ENCODE results near the gene RXYLT1.

The RXYLT1 gene

DNA sequence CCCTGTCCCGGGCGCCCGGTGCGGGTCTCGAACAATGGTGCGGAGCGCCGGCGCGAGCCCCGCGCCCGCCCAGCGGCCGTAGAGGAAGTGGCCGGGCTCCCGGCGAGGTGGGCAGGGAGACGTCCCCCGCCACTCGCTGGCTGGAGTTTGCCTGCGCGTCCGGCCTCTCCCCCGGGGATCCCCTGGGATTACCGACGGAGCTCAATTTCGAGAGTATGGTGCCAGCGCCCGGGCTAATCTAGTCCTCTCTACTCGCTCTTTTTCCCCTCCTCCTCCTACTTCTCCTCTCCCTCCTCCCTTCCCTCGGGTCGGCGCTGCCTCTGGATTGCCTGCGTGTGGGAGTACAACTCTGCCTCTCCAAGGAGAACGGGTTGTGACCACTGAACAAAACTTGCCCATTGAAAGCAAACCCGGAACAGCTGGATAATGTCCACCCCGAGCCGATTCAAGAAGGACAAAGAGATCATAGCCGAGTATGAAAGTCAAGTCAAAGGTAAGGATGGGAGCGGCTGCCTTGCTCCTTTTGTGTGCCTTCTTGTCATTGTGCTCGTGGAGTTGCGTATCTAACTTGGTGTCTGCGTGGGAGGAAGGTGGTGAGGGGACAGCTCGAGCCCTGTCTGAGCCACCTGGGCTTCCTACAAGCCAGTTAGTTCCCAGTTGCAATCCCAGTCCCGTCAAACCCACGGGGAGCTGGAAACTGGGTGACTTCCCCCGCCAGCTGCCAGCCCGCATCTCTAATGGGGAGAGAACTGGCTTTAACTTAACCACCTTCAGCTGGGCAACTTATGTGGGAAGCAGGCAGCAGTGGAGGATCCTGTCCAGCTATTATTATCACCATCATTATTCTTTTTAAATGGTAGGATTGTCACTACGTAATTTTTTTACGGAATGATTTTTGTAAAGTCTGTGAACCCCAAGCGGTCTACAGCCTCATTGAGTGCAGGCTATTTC, 65.0 kb downstream of the RXYLT1 start, which contains the start of gene SRGAP1:
Gene SRGAP1, plus strand, starts transcription at position 310 of the 951 bp plus-strand sequence. Its CDS starts 117 bp downstream, at position 427.
- DNase-seq, result peak; percentile 56

DNA sequence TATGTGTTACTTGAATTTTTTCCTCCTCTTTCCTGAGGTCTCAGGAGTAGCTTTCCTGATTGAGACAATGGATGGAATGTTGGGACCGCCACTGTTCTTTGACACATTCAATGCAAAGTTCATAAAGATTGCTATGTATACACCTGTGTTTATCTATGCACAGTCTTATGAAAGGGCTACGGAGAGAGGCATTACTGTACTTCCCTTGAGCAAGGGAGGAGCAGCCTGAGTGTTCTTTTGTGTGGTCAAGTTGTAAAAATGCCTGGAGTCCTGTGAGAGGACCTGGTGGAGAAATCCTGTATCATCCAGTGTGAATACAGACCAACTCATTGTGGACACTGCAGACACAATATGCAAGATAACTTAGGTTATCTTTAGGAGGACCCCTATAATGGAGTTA, 66.0 kb downstream of the RXYLT1 start:
- peak; percentile 54 for DNase-seq

DNA sequence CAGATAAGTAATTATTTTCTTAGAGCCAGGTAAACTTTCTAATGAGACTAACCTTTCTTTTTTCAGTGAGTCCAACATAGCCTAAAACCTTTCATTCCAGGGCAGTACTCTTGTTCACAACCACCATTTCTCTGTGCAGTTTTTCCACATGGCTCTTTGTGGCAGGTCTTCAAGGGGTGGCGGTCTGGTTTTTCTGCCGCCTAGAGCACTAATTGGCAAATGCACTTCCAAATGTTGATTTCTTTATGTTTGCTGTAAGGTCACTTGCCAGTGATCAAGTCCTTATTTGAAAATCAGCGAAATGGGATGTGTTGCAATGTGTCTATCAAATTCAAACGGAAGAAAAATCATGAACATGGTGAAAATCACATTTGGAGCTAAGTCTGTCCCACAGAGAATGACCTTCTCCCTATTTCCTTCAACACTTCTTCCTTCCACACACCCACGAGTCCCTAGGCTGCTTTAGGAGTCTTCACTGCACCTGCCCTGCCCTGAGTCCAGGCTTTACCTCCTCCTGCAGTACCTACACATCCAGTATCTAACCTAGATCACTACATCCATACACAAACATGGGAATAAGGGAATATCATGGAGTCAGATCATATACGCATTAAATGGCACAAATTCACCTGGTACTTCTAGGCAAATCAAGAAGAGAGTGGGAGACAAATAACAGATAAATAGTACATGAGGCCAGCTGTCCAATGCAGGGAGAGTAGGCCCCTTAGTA, 66.7 kb downstream of the RXYLT1 start:
- DNase-seq, result no peak

DNA sequence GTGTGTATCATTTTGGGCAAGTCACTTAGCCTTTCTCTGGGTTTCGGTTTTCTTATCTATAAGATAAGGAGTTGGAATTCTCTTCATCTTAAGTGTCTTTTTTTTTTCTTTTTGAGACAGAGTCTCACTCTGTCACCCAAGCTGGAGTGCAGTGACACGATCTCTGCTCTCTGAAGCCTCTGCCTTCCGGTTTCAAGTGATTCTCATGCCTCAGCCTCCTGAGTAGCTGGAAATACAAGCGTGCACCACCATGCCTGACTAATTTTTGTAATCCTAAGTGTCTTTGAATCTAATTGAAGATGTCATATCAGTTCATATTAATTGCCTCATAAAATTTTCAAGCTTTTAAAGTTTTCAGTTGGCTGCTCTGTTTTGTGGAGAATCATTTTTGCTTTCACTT, 68.7 kb downstream of the RXYLT1 start:
- no peak for DNase-seq

DNA sequence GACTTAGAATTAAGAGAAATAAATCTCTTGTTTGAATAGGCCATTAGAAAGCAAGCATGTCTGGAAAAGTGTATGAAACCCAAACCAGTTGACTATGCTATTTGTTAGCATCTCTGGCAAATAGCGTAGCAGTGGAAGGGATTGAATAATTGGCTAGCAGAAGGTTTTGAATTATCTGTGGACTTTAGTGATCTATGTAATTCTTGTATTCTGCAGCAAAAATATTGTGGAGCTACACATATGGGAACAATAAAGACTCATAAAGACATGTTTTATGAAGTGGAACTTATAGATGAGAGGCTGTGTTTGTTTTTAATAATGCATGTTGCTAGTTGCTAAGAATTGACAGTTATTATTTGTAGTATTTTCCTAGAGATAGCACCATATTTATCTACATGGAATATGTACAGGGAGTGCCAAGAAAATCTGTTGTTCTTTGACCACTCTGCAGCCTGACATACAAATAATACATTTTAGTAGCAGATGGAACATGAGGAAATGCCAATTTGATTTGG, 69.5 kb downstream of the RXYLT1 start:
- no peak for DNase-seq

DNA sequence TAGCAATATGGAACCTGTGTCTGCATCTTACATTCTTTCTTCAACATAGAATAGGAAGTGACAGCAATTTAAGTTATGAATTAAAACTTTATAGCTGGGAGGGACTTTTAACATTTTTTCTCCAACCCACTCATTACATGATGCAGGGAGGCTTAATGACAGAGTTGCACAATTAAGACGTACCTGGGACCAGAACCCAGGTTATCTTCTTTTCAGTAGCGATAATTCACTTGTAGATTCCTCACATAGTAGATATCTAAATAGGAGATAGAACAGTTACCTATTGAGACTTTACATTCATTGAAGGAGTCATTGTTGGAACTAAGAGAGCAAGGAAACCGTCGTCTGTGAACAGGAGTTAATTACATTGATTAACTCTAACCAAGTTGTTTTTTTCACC, 69.9 kb downstream of the RXYLT1 start:
- no peak for DNase-seq

DNA sequence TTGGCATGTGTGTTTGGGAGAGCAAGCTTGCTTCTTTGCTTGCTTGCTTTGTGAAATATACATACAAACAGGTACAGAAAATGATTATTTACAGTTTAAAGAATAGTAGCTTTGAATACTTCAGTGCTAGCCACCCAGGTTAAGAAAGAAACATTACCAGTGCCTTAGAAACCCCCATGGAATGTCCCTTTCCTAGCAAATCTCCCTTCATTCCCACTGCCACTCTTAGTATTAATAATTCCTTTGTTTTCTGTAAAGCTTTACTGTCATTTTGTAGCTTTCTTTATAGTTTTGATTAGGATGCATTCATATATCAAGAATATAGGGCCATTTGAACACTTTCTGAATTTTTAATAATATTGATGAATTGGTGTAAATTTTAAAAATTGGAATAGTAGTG, 74.3 kb downstream of the RXYLT1 start:
- DNase-seq, result no peak

DNA sequence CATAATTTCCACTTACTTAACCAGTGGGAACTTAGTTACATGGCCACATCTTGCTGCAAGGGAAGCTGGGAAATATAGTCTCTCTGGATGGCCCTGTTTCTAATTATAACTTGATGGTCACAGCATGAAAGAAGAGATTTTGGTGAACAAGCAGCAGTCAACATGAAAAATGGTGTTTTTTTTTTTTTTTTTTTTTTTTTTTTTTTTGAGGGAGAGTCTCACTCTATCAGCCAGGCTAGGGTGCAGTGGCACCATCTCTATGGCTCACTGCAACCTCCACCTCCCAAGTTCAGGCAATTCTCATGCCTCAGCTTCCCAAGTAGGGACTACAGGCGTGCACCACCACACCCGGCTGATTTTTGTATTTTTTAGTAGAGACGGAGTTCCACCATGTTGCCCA, 75.6 kb downstream of the RXYLT1 start:
- no peak for DNase-seq

DNA sequence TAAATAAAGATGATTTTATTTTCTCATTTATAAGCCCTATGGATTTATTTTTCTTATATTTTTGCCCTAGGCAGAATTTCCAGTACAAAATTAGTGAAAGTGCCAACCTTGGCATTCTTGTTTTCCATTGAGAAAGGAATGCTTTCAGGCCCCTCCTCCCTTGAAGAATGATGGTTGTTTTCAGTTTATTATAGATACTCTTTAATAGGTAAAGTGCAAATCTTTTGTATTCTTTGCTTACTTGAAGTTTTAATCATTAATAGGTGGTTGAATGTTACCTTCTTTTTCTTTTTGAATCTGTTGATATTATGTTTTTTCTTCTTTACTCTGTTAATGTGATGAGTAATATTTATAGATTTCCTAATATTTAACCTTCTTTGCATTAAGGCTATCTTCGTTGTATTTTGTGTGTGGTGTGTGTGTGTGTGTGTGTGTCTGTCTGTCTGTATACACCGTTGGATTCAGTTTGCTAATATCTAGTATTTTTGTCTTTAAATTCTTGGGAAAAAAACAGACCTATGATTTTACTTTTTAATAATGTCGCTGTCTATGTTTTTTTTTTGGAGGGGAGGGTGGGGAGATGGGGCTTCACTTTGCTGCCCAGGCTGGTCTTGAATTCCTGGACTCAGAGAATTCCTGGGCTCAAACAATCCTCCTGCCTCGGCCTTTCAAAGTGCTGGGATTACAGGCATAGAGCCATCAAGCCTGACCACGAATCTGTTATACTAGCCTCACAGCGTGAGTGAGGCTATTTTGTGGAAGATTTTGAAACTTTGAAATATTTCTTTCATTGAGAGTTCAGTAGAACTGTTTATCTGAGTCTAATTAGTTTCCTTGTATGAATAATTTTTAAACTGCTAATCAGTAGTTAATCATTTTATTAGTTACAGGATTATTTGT, 78.3 kb downstream of the RXYLT1 start:
- no peak for DNase-seq
